ENCODE measurements around the gene NPM1. TPM values are rescaled to one million over a fixed set of nuclear protein-coding genes. Genes with fewer than 3 reads are reported as not detected.
"Not testable (repeated sequence)": the region's sequence is repeated elsewhere in the genome, so short reads cannot be mapped to it uniquely, and the experiment has no call there.

The NPM1 gene
- total RNA-seq, 1 experiment from 2014 or later, result 4,548 TPM

DNA sequence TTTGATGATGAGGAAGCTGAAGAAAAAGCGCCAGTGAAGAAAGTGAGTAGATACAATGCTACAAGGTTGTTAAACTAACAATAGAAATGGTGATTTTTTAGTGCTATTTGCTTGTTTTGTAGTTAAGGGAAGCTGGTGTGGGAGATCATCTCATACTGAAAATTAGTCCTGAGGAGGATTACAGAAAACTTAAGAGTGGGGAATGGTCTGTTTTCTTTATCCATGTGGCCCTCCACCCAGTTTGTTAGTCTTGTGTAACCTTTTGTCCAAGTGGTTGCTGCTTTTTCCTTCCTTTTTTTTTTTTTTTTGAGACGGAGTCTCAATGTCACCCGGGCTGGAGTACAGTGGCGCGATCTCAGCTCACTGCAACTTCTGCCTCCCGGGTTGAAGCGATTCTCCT is 12.5 kb downstream of the NPM1 start:
- H3K27me3 Mint-ChIP-seq (ENCODE audit: insufficient read depth, unreplicated experiment), result no peaks in the 10 kb centered on the region
- no TSS peak for BruUV-seq (replicated peaks)
- peaks cover 86% of the 10 kb centered on the region for H3K36me3 Mint-ChIP-seq (ENCODE audit: insufficient read depth, unreplicated experiment)
- POLR2A ChIA-PET, result interaction anchor here (0.6 to 4.2 kb wide), 3 partner anchors 8 to 11 kb away, joined by 3 to 35 read pairs (median 3); partner anchors contain the start of gene NPM1
- H3K4me3 Mint-ChIP-seq (ENCODE audit: unreplicated experiment), result no peak overlapping the region
- TF ChIP-seq, protein P1, sequence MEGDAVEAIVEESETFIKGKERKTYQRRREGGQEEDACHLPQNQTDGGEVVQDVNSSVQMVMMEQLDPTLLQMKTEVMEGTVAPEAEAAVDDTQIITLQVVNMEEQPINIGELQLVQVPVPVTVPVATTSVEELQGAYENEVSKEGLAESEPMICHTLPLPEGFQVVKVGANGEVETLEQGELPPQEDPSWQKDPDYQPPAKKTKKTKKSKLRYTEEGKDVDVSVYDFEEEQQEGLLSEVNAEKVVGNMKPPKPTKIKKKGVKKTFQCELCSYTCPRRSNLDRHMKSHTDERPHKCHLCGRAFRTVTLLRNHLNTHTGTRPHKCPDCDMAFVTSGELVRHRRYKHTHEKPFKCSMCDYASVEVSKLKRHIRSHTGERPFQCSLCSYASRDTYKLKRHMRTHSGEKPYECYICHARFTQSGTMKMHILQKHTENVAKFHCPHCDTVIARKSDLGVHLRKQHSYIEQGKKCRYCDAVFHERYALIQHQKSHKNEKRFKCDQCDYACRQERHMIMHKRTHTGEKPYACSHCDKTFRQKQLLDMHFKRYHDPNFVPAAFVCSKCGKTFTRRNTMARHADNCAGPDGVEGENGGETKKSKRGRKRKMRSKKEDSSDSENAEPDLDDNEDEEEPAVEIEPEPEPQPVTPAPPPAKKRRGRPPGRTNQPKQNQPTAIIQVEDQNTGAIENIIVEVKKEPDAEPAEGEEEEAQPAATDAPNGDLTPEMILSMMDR (IDR thresholded peaks at IDR 0.05; ENCODE audit: unreplicated experiment), result no peak
- no peaks in the 10 kb centered on the region for H3K9me3 Mint-ChIP-seq (ENCODE audit: unreplicated experiment)
- DNase-seq (ENCODE audit: unreplicated experiment), result no peak
- intact Hi-C loops (cut with micrococcal nuclease), result no loop called here
- peaks cover 38% of the 10 kb centered on the region for H3K4me1 Mint-ChIP-seq (ENCODE audit: insufficient read depth, unreplicated experiment)
- CTCF ChIA-PET, result interaction anchor here (0.6 to 2.3 kb wide), 2 partner anchors 18 to 84 kb away, joined by 3 to 10 read pairs; partner anchors contain the start of gene FGF18
- H3K27ac Mint-ChIP-seq (ENCODE audit: low read depth, unreplicated experiment), result no peak overlapping the region

- CTCF ChIA-PET, result interaction anchor here (0.6 to 2.3 kb wide), 4 partner anchors 16 to 1033 kb away, joined by 3 to 10 read pairs (median 4); partner anchors contain the start of gene FGF18
- DNase-seq (ENCODE audit: unreplicated experiment), result peak; percentile 17
- Mint-ChIP-seq H3K4me3 (ENCODE audit: unreplicated experiment) (no peak overlapping the region), H3K27me3 (ENCODE audit: insufficient read depth, unreplicated experiment) (no peaks in the 10 kb centered on the region), H3K36me3 (ENCODE audit: insufficient read depth, unreplicated experiment) (peaks cover 86% of the 10 kb centered on the region), H3K9me3 (ENCODE audit: unreplicated experiment) (no peaks in the 10 kb centered on the region), H3K27ac (ENCODE audit: low read depth, unreplicated experiment) (no peak overlapping the region), H3K4me1 (ENCODE audit: insufficient read depth, unreplicated experiment) (peaks cover 43% of the 10 kb centered on the region)
- POLR2A ChIA-PET, result interaction anchor here (0.7 to 4.2 kb wide), 2 partner anchors 12 to 1473 kb away, joined by 3 to 35 read pairs; partner anchors contain the start of gene NPM1
- BruUV-seq (replicated peaks), result no TSS peak
- TF ChIP-seq, protein P1 (IDR thresholded peaks at IDR 0.05; ENCODE audit: unreplicated experiment), result no peak
- intact Hi-C loops (cut with micrococcal nuclease), result no loop called here
Observed at GRCh38 chr5:171401167-171401947, 13.7 kb downstream of the NPM1 start.

DNA sequence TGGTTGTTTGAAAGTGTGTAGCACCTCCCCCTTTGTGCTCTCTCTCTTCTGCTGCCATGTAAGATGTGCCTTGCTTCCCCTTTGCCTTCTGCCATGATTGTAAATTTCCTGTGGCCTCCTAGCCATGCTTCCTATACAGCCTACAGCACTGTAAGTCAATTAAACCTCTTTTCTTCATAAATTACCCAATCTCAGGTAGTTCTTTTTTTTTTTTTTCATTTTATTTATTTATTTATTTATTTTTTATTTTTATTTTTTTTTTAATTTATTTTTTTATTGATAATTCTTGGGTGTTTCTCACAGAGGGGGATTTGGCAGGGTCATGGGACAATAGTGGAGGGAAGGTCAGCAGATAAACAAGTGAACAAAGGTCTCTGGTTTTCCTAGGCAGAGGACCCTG is 15.1 kb downstream of the NPM1 start:
- CTCF ChIA-PET; H3K27ac Mint-ChIP-seq (ENCODE audit: low read depth, unreplicated experiment); DNase-seq (ENCODE audit: unreplicated experiment); H3K4me3 Mint-ChIP-seq (ENCODE audit: unreplicated experiment); H3K9me3 Mint-ChIP-seq (ENCODE audit: unreplicated experiment); POLR2A ChIA-PET; H3K27me3 Mint-ChIP-seq (ENCODE audit: insufficient read depth, unreplicated experiment); intact Hi-C loops (cut with micrococcal nuclease); BruUV-seq (replicated peaks): not testable (repeated sequence)
- Mint-ChIP-seq H3K4me1 (ENCODE audit: insufficient read depth, unreplicated experiment) (peaks cover 45% of the 10 kb centered on the region), H3K36me3 (ENCODE audit: insufficient read depth, unreplicated experiment) (peaks cover 86% of the 10 kb centered on the region)

GRCh38 chr5:171405615-171406014 is 18.0 kb downstream of the NPM1 start:
- H3K9me3 Mint-ChIP-seq (ENCODE audit: unreplicated experiment), result no peaks in the 10 kb centered on the region
- H3K27ac Mint-ChIP-seq (ENCODE audit: low read depth, unreplicated experiment), result peak overlapping the region; percentile 57
- BruUV-seq (replicated peaks), result no TSS peak
- H3K27me3 Mint-ChIP-seq (ENCODE audit: insufficient read depth, unreplicated experiment), result no peaks in the 10 kb centered on the region
- TF ChIP-seq, protein P1 (IDR thresholded peaks at IDR 0.05; ENCODE audit: unreplicated experiment), result peak; percentile 41
- ChIA-PET CTCF (interaction anchor here (0.6 to 2.5 kb wide), 9 partner anchors 11 to 654 kb away, joined by 3 to 20 read pairs (median 3); no protein-coding TSS in a partner anchor), POLR2A (interaction anchor here (0.5 to 5.8 kb wide), 6 partner anchors 8 to 933 kb away, joined by 3 to 38 read pairs (median 4); partner anchors contain the start of gene NPM1)
- intact Hi-C loops (cut with micrococcal nuclease), result no loop called here
- peaks cover 43% of the 10 kb centered on the region for H3K4me1 Mint-ChIP-seq (ENCODE audit: insufficient read depth, unreplicated experiment)
- peaks cover 86% of the 10 kb centered on the region for H3K36me3 Mint-ChIP-seq (ENCODE audit: insufficient read depth, unreplicated experiment)
- no peak overlapping the region for H3K4me3 Mint-ChIP-seq (ENCODE audit: unreplicated experiment)
- DNase-seq (ENCODE audit: unreplicated experiment), result no peak
